ENCODE data around the gene KANTR. TPM values are rescaled to one million over a fixed set of nuclear protein-coding genes. Genes with fewer than 3 reads are reported as not detected.

KANTR gene
- total RNA-seq, 1 experiment from 2014 or later = 9.7 TPM

GRCh38 chrX:53082773-53083616 lies 10.9 kb upstream of the KANTR start:
- TF ChIP-seq EZH2 (IDR thresholded peaks at IDR 0.05; ENCODE audit: low read length, unreplicated experiment) (no peak), CTCF (conservative IDR thresholded peaks at IDR 0.05; ENCODE audit: low read depth, low read length) (no peak), EZH2phosphoT487 (IDR thresholded peaks at IDR 0.05; ENCODE audit: borderline replicate concordance, low read length) (no peak)
- POLR2A ChIA-PET (ENCODE audit: unreplicated experiment) = no interaction called here
- Histone ChIP-seq H2AFZ (ENCODE audit: low read length) (no peak overlapping the region), H3K4me3 (ENCODE audit: low read length) (peak overlapping the region; percentile 85), H3K9me3 (ENCODE audit: low read length) (no peaks in the 10 kb centered on the region), H3K9ac (ENCODE audit: low read length) (peak overlapping the region; percentile 90), H3K79me2 (ENCODE audit: low read length) (peaks cover 23% of the 10 kb centered on the region), H4K20me1 (ENCODE audit: low read length) (peaks cover 17% of the 10 kb centered on the region), H3K4me2 (ENCODE audit: low read length) (peak overlapping the region; percentile 83), H3F3A (ENCODE audit: low read length, unreplicated experiment) (no peaks in the 10 kb centered on the region), H3K4me1 (ENCODE audit: insufficient read depth, low read length) (peaks cover 2% of the 10 kb centered on the region), H3K36me3 (ENCODE audit: low read depth, low read length) (peaks cover 8% of the 10 kb centered on the region), H3K27me3 (ENCODE audit: low read length) (no peaks in the 10 kb centered on the region), H3K9me2 (replicated peaks; ENCODE audit: low read length) (no peaks in the 10 kb centered on the region), H3K27ac (ENCODE audit: low read length) (no peak overlapping the region)
- DNase-seq (no peak), ATAC-seq (no peak)
- TSS peak; percentile 58 for BruUV-seq (replicated peaks)
- intact Hi-C loops (cut with micrococcal nuclease) = no loop called here
- CTCF ChIA-PET = no interaction called here

- Histone ChIP-seq H3K4me1 (ENCODE audit: insufficient read depth, low read length) (peaks cover 10% of the 10 kb centered on the region), H3K9me3 (ENCODE audit: low read length) (no peaks in the 10 kb centered on the region), H3K79me2 (ENCODE audit: low read length) (peaks cover 23% of the 10 kb centered on the region), H3F3A (ENCODE audit: low read length, unreplicated experiment) (no peaks in the 10 kb centered on the region), H3K4me2 (ENCODE audit: low read length) (peak overlapping the region; percentile 83; the same call in 1 of the 2 replicates), H3K36me3 (ENCODE audit: low read depth, low read length) (peaks cover 8% of the 10 kb centered on the region), H3K27ac (ENCODE audit: low read length) (no peak overlapping the region), H3K27me3 (ENCODE audit: low read length) (no peaks in the 10 kb centered on the region), H2AFZ (ENCODE audit: low read length) (no peak overlapping the region), H3K9ac (ENCODE audit: low read length) (no peak overlapping the region), H3K9me2 (replicated peaks; ENCODE audit: low read length) (no peaks in the 10 kb centered on the region), H3K4me3 (ENCODE audit: low read length) (0 out of 2 replicates have a peak overlapping the region, but pooled peaks have one; percentile 85), H4K20me1 (ENCODE audit: low read length) (peaks cover 17% of the 10 kb centered on the region)
- DNase-seq = no peak
- no TSS peak for BruUV-seq (replicated peaks)
- CTCF ChIA-PET = no interaction called here
- POLR2A ChIA-PET (ENCODE audit: unreplicated experiment) = no interaction called here
- intact Hi-C loops (cut with micrococcal nuclease) = no loop called here
- ATAC-seq = no peak
- TF ChIP-seq EZH2 (IDR thresholded peaks at IDR 0.05; ENCODE audit: low read length, unreplicated experiment) (no peak), EZH2phosphoT487 (IDR thresholded peaks at IDR 0.05; ENCODE audit: borderline replicate concordance, low read length) (no peak)
Observed at GRCh38 chrX:53084043-53084570, 9.8 kb upstream of the KANTR start.

GRCh38 chrX:53084863-53085262 lies 9.1 kb upstream of the KANTR start:
- intact Hi-C loops (cut with micrococcal nuclease) = no loop called here
- H4K20me1 ChIP-seq (ENCODE audit: low read length) = peaks cover 17% of the 10 kb centered on the region
- no peak for ATAC-seq
- DNase-seq = no peak
- BruUV-seq (replicated peaks) = no TSS peak
- no peak overlapping the region for H3K4me3 ChIP-seq (ENCODE audit: low read length)
- H3F3A ChIP-seq (ENCODE audit: low read length, unreplicated experiment) = no peaks in the 10 kb centered on the region
- H3K4me1 ChIP-seq (ENCODE audit: insufficient read depth, low read length) = peaks cover 10% of the 10 kb centered on the region
- H3K9ac ChIP-seq (ENCODE audit: low read length) = no peak overlapping the region
- no peak overlapping the region for H3K27ac ChIP-seq (ENCODE audit: low read length)
- H2AFZ ChIP-seq (ENCODE audit: low read length) = no peak overlapping the region
- H3K4me2 ChIP-seq (ENCODE audit: low read length) = no peak overlapping the region
- H3K36me3 ChIP-seq (ENCODE audit: low read depth, low read length) = peaks cover 8% of the 10 kb centered on the region
- H3K79me2 ChIP-seq (ENCODE audit: low read length) = peaks cover 23% of the 10 kb centered on the region
- TF ChIP-seq EZH2 (IDR thresholded peaks at IDR 0.05; ENCODE audit: low read length, unreplicated experiment) (no peak), EZH2phosphoT487 (IDR thresholded peaks at IDR 0.05; ENCODE audit: borderline replicate concordance, low read length) (no peak), CTCF (conservative IDR thresholded peaks at IDR 0.05; ENCODE audit: low read depth, low read length) (no peak)
- ChIA-PET CTCF (no interaction called here), POLR2A (ENCODE audit: unreplicated experiment) (no interaction called here)
- no peaks in the 10 kb centered on the region for H3K9me3 ChIP-seq (ENCODE audit: low read length)
- H3K27me3 ChIP-seq (ENCODE audit: low read length) = no peaks in the 10 kb centered on the region
- H3K9me2 ChIP-seq (replicated peaks; ENCODE audit: low read length) = no peaks in the 10 kb centered on the region

All from PC-3 (cell line).